ENCODE measurements around the gene ST3GAL5.

DNA sequence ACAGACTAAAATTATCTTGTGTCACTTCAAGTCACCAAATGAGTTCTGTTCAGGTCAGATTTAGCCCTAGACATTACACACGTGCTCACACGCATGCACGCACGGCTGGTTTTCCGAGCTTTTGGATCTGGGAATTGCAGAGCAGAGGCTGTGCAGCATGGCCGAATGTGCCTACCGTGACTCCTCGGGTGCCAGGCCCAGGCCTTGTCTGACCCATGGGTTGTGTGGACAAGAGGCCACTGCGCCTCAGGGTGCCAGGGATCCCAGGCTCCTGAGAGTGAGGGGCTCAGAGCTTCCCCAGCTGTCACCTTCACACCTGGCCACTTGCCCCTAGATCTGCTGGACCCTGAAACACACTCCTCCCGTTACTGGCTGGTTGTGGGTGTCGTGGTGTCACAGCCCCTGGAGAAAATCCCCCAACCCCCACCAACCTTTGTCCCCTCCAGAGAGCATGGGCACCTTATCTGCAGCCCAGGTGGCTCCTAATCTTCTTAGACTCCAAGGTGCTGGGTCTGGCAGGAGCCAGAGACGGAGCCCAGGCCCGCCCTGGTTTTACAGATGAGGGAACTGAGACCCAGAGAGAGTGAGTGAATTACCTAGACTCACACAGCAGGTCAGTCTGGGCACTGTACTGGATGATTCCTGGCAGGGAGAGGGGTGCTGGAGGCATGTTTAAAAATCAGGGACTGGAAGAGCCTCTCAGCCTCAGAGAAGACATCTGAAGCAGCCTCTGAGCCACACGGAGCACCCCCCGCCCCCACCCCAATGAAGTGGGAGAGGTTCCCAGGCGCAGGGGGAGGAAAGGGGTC lies 78.2 kb downstream of the ST3GAL5 start:
- TF ChIP-seq POLR2A (IDR thresholded peaks at IDR 0.05; ENCODE audit: low read length) (no peak), GATA1 (IDR thresholded peaks at IDR 0.05; ENCODE audit: low read depth, low read length) (no peak)

Measured in erythroblast (primary cell).